ENCODE measurements around the gene ESYT2.
"Not testable (repeated sequence)": the region's sequence is repeated elsewhere in the genome, so short reads cannot be mapped to it uniquely, and the experiment has no call there.

The ESYT2 gene

DNA sequence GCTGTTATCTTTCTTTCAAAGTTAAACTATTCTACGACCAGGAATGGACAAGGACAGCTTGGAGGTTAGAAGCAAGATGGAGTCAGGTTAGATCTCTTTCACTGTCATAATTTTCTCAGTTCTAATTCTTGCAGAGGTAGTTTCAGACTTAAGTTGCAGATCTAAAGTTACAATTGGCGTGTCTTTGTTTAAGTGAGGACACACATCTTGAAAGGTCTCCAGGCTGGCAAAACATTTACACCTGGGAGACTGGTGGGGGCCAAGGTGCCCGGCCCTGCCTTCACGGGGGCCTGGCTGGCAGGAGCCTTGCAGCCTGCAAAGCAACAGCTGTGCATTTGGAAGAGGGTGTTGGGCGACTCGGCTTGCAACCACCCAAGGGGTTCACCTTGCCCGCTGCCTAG lies 25.4 kb upstream of the ESYT2 start:
- DNase-seq = no peak

DNA sequence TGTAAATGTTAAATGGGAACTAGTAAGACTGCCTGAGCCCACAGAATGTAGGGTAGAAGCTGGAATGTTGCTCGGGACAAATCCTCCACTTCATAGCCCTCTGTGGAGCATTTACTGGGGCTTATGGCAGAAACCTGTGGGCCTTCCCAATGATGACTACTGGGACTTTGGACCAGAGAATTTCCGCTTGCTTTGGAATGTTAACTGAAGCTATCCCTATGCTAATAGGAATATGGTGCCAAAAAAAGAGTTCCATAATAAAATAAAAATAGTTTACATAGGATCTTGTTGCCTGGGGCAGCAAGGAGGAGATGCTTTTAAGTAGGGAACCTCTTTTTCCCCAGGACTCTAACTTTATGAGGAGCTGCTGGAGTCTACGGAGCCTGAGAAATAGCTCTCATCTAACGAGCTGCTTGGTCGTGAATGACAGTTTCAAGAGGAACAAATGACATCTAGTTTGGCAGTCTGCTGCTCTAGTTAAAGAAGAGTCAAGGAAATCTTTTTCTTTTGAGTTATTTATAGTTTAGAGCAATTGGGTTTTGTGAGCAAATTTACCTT lies 21.3 kb upstream of the ESYT2 start:
- no peak for DNase-seq

DNA sequence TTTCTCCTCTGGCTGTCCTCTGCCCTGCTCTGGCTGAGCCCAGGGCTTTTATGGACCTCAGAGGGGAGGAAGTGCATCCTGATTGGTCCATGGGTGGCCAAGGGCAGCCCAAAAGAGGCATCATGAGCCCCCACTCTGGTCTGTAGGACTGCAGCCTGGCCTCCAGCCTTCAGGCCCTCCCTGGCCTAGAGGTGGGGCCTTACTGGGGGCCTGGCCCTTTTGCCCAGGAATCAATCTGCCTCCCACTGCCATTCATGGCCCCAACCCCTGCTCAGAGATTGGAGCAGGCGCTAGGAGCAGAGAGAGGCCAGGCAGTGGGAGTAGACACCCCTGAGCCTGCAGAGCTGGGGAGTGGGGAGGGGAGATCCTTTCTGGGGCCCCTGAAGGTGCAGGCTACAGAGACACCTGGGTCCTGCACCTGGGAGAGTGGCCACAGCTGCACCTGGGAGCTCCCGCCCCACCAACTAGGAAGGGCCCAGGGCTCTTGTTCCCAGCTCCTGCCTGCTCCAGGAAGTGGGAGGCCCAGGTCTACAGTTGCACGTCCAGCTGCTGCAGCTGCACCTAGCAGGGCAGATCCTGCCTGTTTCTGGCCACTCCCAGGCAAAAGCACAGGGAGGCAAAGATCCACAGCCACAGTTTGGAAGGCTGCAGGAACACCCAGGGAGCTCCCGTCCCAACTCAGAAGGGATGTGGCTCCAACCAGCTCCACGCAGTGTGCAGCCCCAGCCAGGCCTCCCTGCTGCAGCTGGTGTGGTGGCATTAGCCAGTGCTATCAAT lies 20.6 kb upstream of the ESYT2 start:
- DNase-seq = no peak

DNA sequence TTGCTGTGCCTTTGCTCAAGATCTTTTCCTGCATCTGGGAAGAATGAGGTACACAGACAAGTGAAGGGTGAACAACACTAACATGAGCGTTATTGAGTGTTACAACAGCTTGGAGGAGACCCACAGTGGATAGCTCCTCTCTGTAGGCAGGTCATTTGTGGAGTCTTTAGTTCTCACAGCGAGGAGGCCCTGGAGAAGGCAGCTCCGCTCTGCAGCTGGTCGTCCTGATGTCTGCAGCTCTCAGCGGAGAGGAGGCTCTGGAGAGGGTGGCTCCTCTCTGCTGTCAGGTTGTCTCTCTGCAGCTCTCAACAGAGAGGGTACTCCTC lies 20.1 kb upstream of the ESYT2 start:
- no peak for DNase-seq

DNA sequence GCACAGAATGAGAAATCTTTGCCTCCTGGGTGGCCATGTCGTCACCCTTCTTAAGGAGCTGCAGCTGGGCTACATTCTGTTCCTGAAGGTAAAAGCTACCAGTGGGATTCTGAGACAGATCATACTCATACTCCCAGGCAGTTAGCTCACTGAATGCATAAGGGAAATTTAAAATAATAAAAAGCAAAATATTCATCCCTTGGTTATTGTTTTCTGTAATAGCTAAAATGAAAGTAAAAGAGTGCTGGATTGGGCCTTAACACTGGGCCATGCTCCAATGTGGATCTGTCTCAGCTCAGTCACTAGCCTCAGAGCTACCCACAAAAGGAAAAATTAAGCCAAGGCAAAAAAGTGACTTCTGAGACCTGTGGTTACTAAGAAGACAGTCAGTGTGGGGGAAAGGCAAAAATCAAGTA lies 18.1 kb upstream of the ESYT2 start:
- no peak for DNase-seq

DNA sequence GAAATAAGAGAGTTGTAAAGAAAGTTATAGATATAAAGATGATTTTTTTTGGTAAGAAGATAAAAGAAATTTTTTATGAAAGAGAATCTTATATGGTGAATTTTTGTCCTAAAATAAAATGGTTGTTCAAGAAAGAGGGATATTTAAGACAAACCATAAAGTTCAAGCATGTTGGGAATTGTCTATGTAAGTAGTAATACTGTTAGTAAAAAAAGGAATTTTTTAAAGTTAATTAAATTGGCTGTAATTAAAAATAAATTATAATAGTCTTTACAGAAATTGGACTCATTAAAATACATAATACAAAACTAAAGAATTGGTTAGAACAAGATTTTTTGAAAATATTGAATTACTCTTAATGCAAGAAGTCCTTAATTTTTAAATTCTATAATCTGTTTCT lies 17.0 kb upstream of the ESYT2 start:
- no peak for DNase-seq

DNA sequence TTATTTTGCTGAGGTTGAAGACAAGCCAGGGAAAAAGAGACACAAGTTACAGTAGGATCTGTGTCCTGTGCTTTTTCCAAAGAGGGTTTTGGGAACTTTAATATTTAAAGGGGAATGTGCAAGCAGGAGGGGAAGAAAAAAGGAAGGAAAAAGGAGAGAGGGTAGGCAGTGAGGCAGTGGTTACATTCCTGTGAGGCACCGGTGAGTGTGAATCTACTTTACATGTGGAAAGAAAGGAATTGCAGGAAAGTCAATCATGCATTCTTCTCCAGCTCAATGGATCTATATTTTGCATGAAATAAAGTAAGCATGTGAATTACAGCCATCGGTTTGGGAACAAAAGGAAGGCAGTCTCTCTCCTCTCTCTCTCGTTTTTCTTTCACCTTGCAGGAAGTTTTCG lies 14.5 kb upstream of the ESYT2 start:
- DNase-seq = no peak

DNA sequence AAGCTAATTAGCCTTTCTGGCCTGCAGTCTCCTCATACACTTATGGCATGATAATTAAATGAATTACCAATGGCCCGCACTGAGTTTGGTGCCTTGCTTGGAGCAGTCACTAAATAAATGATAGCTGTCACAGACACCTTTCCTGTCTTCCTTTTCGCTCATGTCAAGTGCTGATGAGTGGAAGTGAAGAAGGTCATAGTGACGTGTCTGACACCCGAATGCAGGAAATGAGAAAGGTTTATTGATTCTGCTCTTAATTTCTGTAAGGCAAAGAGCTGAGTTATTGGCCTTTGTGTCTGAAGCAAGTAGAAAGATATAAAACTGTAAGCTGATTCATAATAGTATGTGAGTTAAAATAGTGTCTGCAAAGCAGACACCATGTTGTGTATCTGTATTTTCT lies 13.2 kb upstream of the ESYT2 start:
- no peak for DNase-seq

DNA sequence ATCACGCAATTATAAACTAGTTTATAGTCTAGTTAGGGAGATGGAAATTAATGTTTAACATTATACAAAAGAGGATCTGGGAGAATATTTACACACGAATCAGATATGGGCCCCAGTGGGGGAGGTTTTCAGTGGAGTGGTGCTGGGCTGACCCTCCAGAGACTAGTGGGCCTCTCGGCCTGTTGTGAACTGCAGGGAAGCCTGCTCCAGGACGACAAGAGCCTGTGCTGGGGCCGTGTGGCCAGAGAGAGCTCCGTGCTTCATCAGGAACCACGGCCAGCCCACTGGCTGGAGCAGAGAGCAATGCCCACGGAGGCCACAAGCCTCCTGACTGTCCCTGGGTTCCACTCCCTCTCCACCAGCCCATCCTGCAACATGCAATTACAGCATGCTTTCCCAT lies 11.3 kb upstream of the ESYT2 start:
- DNase-seq = no peak

DNA sequence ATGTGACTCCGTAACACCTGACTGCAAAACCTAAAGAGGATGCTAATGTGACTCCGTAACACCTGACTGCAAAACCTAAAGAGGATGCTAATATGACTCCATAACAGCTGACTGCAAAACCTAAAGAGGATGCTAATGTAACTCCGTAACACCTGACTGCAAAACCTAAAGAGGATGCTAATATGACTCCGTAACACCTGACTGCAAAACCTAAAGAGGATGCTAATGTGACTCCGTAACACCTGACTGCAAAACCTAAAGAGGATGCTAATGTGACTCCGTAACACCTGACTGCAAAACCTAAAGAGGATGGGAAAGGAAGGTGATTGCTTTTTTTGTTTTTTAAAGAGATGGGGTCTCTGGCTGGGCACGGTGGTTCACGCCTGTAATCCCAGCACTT lies 9.9 kb upstream of the ESYT2 start:
- DNase-seq = not testable (repeated sequence)

DNA sequence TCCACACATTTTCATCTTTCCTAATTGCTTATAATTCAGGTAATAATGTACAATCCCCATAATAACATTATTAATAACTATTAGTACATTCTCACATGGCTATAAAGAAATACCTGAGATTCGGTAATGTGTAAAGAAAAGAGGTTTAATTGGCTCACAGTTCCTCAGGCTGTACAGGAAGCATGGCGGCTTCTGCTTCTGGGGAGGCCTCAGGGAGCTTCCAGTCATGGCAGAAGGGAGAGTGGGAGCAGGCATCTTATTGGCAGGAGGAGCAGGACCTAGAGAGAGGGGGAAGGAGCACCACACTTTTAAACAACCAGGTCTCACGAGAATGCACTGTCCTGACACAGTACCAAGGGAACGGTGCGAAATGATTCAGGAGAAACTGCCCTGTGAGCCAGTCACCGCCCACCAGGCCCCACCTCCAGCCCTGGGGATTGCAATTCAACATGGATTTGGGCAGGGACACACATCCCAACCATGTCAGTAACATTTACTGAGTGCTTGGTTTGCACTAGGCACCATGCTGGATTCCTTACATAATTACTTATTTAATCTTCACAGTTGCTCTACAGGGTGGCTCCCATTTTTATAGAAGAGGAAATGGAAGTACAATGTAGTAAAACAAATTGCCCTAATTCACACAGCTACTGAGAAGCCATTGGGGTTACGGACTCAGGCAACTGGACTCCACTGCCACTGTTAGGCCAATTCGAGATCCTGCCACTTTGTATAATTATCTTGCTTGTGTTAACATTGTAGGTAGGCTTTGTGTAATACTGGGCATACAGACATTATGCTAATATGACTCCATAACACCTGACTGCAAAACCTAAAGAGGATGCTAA lies 8.7 kb upstream of the ESYT2 start:
- DNase-seq = no peak

DNA sequence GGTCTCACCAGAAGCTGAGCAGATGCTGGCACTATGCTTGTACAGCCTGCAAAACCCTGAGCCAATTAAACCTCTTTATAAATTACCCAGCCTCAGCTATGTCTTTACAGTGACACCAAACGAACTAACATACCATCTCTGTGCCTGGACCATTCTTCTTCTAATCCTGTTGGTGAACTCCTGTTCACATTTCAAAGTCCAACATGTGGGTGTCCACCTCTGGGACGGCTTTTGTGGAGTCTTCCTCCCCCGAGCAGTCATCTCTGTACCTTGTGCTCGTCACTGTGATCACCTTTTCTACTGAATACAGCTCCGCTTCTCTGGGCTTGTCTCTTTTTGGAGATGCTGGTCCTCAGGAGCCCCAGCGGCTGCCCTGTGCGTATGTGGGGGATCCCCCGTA lies 7.4 kb upstream of the ESYT2 start:
- DNase-seq = no peak

DNA sequence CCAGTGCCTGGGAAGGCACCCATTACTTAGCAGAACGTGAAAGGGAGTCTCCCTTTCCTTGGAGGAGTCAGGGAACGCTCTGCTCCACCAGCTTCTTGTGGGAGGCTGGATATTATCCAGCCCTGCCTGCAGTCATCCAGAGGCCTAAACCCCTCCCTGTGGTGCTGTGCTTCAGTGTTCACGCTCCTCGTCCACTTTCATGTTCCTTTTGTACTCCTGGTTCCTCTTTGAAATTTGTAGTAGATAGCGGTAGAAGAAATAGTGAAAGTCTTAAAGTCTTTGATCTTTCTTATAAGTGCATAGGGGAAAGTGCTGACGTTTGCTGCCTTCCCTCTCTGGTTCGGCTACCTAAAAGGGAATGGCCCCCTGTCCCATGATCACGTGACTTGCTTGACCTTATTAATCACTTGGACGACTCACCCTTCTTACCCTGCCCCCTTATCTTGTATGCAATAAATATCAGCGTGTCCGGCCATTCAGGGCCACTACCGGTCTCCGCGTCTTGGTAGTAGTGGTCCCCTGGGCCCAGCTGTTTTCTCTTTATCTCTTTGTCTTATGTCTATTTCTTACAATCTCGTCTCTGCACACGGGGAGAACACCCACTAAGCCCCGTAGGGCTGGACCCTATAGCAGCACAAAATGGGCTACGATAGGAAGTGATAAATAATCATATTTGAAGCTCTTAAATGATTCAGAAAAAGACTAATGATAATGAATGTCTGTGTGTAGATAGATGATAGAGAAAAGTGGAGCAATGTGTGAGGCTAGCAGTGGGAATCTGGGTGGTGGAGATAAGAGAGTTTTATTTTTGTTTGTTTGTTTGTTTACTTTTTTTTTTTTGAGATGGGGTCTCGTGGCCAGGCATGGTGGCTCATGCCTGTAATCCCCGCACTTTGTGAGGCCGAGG lies 5.8 kb upstream of the ESYT2 start:
- no peak for DNase-seq

DNA sequence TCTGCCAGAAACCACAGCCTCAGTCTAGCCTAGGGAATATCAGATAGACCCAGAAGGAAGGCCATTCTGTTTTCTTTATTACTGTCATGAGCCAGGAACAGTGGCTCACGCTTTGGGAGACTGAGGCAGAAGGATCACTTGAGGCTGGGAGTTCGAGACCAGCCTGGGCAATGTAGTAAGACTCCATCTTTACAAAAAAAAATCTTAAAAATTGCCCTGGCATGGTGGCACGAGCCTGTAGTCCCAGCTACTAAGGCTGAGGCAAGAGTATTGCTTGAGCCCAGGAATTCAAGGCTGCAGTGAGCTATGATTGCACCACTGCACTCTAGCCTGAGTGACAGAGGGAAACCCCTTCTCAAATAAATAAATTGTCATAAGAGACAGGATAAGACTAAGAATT lies 3.7 kb upstream of the ESYT2 start:
- no peak for DNase-seq

DNA sequence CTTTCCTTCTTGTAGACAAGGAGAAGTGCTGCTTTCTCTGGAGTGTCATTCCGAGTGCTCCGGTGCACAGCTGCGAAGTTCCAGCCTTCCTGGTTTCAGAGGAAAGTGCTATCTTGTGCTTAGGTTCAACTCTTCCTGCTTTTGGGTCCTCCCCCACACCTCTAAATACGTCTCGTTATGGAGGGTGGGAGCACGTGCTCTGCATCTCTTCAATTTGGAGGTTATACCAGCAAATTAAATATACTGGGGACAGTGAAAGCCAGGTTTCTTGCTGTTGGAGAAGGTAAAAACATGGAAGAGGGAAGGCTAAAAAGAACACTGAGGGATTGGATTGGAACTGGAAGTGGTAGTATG lies 2.4 kb upstream of the ESYT2 start:
- no peak for DNase-seq

DNA sequence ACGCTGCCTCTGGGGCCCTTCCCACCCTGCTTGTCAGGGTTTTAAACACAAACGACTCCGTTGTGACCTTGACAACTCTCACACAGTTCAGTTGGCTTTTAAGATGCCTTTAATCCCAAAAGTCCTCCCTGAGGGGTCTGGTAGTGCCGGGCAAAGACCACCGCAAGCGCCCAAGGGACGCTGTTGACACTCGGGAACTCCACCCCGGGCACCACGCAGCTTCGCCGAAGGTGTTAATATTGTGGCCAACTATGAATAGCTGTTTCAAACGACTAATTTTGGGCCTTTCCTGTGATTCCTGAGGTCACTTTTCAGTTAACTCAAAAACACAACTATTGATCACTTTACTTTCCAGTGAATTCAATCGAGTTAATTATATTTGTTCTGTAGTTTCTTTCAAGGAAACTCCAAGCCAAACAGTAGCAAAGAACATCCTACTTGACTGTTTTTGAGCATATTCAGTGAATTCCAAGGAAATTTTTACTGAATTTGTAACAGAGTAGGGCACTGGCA lies 958 bp upstream of the ESYT2 start:
- no peak for DNase-seq

DNA sequence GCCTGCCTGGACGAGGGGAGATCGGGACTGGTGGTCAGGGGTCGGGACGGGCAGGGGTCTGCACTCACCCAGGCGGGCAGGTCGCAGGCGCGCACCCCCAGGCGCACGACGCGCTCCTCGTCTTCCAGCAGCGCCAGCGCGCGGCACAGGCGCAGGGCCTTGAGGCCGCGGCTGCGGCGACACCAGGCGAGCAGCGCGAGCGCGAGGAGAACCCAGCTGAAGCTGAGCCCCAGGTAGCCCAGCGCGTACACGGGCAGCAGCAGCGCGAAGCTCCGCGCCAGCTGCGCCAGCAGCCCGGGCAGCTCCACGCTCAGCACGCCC lies 328 bp downstream of the ESYT2 start:
- peak; percentile 68 for DNase-seq

DNA sequence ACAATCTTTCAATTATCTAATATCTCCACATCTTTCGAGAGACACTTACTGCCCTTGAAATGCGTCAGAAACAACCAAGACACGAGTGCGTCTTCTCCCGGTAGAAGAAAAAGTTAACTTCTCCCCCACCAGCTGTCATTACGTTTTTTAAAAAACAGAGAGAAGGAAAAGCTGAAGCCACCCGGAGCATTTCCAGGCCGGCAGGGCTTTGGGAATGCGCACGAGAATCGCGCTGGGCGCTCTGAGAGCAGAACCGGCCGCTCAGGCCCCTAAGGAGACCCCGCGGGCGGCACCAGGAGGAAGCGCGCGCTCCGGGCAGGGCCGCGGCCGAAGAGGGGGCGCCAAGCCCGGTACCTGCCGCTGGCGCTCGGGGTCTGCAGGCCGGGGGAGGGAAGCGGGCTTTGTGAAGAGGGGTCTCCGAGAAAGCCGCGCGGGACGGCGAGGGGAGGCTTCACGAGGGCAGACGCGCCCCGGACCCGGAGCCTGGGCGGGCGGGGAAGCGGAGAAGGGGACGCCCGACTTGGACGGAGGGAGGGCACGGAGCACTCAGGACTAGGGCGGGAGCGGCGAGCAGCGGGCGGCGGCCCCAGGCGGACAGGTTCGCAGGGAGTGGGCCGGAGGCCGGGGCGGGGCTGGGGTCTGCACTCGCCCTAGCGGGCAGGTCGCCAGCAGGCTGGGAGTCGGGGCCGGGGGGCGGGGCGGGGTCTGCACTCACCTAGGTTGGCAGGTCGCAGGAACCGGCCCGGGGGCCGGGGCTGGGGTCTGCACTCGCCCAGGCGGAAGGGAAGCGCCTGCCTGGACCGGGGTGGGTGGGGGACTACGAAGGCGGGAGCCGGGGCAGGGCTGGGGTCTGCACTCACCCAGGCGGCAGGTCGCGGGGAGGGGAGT lies 932 bp downstream of the ESYT2 start:
- DNase-seq = peak; percentile 36

DNA sequence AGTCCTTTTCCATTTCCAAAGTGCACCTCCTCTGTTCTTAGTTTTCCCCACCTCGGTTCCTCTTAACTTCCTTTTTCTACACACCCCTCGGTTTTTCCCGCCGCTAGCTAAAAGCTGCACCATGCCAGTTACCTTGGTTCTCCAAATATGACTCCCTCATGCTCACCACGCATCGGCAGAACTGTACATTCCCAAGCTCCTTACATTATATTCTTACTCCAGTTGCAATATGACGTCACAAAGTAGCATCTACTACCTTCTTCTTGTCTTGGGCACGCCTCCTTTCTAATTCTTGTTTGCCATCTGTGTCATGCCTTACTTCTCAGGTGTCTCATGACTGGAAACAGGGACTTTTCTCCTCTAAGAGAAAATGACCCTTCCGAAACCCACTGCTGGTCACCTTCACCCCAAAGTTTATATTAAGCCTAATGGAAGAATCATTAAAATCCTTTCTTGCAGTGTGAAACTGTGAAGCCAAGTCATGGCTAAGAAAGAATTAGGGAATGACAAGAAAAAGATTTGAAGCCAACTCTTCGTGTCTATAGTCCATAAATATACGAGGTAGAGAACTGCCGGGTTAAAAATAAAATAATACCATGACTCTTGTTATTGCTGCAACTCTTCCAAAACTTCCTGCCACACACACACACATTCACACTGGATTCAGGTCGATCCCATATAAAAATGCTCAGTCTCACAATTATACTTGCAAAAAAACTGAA lies 1.7 kb downstream of the ESYT2 start:
- DNase-seq = no peak

DNA sequence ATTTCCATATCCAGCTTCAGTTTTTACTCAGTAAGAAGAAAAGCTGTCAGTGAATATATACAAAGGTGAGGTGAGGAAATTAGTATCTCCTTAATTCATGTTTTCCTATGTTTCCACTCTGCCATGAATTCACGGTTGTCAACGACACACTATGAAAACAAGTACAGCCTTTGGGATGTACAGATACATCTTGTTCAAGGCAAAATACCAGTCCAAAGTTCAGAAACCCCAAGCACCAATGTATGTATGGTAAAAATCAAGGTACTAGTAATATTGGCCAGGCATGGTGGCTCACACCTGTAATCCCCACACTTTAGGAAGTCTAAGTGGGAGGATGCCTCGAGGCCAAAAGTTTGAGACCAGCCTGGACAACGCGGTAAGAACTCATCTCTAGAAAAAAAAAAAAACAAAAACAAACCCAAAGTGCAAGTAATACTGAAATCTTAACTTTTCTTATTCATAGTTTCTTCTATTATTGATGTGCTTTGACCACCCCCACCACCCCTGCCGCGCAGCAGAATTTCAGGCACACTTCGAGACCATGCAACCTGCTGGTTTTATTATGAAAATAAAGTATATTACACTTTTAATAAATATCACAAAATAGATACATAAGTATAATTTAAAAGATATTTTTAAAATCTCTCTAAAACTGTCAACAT lies 3.5 kb downstream of the ESYT2 start:
- no peak for DNase-seq

DNA sequence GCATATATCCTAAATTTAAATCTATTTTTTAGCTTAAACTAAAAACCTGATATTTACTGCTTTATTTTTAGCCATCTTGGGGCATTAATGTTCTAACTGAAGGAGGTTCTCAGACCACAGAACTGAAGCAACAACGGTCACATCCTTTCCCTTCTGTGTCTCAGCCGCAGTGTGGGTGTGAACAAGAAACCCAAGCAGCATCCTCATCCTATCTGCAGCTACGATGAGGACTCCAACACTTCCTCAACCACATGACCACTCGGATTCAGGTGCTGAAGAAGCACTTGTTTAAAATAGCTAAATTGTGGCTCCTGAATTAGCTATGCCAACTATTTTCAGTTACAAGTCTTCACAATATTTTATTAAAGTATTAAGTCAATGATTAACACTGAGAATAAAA lies 5.3 kb downstream of the ESYT2 start:
- DNase-seq = peak; percentile 17
